HG03280 (cell line): ENCODE results near the gene FOXP1.

ENCODE experiments used
- ATAC-seq: cut with Tn5 transposase; IDR thresholded peaks from one replicate; pipeline ENCODE4 v1.9.1; 2021; ENCODE audit warnings: mild to moderate bottlenecking, moderate library complexity; ENCODE audit not compliant: unreplicated experiment

Gene FOXP1

DNA sequence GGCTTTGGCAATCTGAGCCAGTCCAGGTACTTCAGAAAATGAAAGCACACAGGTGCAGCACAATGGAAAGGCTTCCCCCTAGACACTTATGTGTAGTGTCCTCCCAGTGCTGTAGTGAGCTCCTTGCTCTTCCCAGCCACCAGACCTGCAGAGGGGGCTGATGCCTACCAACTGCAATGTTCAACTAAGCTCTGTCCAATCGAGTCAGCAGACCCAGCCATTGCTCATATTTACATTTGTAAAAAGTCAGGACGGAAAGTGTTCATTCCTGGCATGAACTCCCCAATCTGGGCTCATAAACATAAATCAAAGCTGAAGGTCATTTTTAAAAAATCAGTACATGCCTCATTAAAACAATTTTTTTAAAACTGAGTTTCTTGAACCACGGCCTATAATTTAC is 73.0 kb downstream of the FOXP1 start:
- ATAC-seq: no peak

DNA sequence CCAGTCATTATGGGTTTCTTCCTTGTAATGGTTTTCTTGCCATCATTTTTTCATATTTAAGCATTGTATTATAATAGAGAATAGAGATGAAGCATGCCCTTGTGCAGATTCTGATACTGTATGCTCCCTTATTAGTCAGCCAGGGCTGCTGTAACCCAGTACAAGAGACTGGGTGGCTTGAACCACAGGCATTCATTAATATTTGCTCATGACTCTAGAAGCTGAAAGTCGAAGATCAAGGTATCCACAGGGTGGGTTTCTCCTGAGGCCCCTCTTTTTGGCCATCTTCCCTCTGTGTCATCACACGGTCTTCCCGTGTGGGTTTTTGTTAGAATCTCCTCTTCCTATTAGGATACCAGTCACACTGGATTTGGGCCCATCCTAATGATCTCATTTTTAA is 74.5 kb downstream of the FOXP1 start:
- ATAC-seq: no peak

DNA sequence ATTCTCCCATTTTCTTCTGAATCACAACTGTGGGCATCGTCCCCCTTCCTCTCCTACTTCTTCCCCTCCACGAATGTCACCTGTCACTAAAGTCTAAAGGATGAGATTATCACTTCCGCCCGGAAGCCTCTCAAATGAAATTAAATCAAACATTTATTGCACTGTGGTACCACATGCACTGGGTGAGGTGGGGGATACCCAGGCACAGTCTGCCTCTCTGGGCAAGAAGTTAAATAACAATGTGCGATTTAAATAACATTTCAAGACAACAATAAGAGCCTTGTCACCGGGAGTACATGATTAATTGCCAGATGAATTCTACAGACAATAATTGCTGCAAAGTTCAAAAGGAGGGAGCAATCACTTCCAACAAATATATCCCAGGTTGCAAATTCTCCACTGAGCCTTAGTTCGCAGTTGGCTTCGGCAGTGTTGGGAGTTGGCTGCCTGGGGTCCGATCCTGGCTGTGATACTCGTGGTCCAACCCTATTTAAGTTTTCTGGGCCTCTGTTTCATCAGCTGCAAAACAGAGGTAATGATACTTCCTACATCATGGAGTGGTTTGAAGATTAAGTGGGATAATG is 77.7 kb downstream of the FOXP1 start:
- no peak for ATAC-seq

DNA sequence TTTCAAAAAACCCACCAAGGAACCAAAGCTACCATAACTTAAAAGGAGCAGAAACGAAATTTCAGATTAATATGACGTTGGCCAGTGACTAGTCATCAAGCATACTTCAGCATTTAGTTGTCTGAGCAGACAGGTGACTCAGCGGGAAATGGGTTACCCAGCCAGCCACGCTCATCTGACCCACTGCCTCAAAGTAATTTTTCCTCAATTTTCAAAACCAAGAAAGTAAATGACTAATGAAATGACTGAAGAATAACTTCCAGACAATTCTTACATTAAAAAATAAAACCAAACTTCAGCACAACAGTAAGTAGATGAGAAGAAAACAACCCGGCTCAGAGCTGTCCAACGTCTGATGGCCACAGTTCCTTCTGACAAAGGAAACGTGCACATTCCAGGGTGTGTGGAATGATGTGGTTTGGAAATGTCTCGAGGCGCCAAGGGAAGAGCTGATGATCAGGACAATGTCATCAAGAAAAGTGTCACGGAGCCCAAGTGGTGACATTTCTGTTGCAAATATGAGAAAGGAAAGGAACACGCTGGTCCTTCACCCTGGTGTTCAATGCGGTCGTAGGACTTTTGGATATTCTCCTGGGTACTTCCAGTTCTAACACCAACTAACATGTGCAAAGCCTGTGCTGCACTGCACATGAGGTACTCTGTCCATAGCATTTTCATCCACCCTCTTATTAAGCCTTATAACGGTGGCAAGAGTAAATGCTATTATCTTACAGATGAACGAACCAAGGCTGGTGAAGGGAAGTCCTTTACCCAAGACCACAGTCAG is 79.1 kb downstream of the FOXP1 start:
- ATAC-seq: no peak

DNA sequence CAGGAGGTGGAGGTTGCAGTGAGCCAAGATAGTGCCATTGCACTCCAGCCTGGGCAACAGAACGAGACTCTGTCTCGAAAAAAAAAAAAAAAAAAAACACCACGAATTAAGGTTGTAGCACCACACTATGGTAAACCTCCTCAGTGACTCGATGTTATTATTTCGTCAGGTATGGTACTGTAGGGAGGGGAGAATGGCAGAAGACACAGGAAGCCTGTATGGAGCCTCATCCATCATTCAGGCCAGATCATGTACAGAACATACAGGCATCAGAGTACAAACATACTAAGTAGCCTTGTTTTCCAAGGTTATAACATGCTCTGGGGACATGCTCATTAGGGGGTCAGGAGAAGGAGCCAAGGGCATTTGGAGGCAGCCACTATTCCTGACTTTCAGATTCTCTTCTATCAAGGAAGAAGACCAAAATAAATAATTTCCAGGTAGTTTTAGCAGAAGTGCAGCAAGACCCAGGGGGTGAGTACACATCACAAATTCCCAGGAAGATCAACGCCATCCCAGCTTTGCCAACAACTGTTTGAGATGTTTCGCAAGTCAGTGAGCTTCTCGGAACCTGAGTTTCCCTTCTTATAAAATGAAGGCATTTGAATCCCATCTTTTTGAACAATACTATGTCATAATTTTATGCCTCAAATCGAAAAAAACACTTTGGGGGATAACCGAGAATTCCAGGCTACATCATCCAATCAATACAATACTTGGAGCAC is 79.8 kb downstream of the FOXP1 start:
- ATAC-seq: no peak

DNA sequence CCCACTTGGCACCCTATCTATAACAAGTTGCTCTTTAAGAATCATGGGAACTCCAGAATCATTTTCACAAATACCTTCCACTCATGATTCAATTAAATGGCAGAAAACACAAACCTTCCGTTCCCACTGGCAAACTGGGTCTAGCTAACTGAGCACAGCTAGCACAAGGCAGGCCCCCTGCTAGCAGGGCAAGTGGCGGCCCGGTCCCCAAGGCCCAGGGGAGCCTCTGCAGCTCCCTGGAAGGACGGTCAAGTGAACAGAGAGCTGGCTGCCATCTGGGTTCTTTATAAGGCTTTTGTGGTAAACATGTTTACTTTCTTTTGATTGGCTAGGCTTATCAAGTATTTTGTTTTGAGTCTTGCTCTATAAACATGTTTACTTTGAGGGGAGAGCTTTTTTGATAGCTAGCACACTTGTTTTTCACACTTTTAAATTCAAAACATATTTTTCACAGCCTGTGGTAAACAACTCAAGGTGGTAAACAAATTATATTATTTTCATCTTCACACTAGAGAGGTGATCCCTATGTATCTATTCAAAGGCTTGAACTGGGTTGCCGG is 81.4 kb downstream of the FOXP1 start:
- no peak for ATAC-seq

DNA sequence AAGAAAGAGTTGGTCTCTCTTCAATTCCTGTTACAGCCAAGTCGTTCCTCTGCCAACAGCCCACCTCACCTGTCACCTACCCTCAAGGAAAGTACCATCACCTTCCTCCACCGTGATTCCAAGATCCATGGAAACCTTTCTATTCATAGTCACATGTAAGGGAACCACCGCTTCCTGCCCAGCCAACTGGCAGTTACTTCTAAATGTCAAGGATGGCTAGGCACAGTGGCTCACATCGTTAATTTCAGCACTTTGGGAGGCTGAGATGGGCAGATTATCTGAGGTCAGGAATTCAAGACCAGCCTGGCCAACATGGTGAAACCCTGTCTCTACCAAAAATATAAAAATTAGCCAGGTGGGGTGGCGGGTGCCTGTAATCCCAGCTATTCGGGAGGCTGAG is 82.8 kb downstream of the FOXP1 start:
- no peak for ATAC-seq

DNA sequence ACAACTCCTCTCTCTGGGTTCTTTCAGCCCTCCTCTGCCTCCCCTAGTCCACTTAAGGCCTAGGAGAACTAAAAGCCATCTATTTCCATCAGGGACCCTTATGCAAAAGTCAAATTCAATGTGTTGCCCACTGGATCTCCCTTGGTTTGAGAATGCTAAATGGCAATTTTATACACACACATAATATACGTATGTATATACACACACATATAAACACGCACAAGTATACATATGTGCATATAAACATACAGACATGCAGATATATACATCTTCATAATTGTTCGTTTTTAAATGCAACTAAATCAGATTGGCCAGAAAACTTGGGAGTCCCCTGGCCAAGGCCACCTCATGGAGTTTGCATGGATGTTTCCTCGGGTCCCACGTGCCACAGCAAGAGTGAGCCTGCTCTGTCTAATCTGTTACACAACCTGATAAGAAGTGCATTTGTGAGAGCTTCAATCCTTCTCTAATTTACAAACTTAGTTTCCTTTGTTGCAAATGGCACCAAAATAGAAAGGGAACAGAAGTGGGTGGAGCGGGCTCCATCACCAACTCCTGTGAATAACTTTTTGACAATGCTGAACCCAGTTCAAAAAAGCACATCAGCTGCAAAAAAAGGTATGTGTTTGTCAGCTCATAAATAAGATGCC is 84.2 kb downstream of the FOXP1 start:
- ATAC-seq: no peak

DNA sequence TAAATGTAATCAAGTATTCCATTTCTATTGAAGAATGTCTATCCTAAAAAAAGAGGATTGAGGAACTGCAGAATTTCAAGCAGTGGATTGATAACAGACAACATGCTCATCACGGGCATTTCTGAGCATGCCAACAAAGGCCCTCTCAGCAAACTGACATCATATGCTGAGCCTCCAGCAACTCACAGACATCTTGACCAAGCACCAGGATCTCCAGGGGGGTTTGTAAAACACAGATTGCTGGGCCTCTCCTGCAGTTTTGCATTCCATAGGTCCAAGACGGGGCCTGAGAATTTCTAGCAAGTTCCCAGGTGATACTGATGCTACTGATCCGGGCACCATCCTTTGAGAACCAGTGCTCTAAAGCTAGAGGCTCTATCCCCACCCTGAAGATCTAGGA is 85.0 kb downstream of the FOXP1 start:
- no peak for ATAC-seq

DNA sequence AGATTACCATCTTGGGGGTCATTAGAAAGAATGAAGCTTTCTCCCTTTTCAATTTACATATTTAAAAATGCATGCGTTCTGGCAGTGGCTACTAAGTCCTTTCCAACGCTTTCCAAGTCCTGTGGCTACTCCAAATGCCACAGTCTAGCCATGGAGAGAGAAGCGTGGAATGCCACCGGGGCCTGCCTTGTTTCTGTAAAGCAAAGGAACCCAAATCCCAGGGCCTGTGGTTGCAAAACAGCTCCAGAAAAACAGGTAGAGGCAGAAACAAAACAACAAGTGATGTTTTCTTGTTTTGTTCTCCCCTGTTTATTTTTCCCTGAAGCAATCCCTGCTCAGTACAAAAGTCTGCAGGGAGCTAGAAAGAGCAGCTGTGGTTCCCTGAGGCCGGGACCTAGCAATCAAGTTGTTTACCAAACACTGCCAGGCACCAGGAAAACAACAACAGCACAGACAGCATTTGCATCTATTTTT is 85.5 kb downstream of the FOXP1 start:
- ATAC-seq: no peak

DNA sequence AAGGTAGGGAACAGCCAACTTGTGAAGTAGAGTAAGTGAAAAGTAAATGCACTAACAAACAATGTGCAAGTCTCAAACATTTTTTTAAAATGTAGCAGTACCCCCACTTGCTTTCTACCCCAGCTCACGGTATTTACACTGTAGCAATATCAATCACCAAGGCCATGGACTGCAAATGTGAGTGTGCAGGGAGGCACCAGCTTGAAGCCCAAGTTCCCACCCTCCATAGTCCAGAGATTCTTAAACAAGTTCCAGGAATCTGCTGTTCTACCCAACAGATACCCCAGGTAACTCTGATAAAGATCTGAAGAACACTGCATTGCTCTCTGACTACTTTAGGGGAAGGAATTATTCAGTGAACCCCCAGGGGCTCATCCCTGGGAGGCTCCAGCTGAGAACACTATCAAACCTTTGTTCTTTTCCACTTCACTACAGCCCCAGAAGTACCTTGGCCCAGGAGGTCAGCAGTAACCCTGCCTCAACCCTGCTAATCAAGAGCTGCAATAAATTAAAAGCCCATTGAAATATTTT is 86.1 kb downstream of the FOXP1 start:
- ATAC-seq: no peak

DNA sequence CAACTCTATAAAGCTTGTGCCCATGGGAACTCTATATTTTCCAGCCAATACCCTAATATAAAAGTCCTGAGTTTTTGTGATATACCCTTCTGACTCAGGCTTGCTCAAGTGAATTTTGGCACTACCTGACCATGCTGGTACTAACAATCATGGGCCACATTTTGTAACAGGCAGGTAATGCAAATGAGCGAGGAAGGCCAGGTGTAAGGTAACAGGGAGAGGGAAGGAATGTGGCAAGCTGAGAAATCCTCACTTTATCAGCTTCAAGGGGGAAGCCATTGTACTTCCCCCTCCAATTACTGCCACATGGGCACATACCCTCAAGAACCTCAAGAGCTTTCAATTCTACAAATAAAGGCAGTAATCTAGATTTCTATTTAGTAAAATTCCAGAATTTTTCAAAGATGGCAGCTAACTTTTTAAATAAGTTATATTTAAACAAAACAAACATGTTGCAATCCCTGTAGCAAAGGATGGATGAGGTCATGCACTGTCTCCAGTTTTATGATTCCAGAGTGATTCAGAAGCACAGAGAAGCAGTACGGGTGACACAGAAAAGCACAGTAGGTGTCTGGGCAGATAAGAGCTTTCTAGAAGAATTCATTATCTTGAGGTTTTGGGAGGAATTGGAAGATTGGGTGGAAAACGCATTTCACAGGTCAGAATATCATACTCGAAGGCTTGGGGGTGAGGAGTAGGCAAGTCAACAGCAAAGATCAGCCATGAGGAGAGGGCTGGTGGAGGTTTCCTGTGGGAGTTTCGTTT is 87.6 kb downstream of the FOXP1 start:
- ATAC-seq: no peak

DNA sequence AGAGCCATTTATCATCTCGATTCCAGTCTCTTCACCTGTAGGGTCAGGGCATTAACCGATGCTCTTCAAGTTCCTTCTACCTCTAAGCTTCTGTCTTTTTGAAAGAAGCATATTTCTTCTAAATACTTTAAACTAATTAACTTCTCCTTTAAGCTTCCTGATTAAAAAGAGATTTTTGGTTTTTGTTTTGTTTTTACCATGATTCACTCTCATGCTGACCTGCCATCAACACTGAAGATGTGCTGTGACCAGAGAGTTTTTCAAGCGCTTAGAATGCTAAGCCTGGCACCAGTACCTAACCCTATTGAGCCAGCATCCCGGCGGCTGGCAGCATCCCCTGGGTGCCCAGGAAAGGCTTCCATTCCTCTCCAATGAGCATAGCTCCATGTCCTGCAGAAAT is 89.3 kb downstream of the FOXP1 start:
- ATAC-seq: no peak

DNA sequence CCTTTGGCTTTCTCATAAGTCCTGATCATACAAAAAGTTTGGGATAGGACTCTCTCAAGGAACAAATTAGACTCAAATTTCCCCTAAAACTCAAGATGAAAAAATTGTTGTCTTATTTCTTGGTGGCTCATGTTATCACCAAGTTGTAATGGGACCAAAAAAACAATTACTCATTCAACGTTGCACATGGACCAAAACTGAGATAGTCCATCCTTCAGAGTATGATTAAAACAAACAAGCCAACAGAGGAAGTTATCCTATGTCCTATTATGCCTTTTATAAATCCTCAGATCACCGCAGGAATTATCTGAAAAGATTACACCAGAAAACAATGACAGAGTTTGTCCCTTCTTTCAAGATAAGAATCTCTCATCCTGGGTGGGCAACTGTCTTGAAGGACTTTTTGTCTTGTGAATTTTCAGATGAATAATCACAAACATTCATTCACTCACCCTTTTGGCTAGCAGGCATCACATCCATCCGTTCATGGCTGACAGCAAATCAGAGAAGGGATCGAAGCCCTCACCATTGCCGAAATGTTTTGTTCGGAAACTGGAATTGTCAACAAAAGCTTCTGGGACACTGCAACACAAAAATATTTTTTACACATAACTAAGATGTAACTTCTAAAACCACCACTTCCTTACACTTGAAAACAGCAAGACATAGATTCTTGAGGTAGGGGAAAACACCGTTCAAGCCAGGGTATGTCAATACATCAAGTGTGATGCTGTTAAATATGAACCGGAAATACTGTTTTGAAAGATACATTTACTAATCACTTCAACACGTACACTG is 90.4 kb downstream of the FOXP1 start:
- ATAC-seq: no peak

DNA sequence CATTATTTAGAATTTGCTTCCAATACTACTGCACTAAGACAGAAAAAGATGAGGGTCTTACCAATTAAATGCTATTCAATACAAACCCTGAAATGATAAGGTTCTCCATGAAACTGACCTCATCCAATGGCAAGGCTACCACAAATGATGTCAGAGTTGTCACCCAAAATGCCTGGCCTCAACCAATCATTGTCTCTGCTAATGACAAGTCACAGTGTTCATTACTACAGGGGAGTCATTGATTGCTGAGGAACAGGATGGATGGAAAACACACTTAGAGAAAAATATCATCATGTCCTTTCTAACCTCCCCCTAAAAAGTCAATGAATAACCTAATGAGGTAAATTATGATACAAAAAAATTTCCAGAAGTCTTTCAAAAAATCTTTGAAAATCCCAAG is 91.0 kb downstream of the FOXP1 start:
- ATAC-seq: no peak

DNA sequence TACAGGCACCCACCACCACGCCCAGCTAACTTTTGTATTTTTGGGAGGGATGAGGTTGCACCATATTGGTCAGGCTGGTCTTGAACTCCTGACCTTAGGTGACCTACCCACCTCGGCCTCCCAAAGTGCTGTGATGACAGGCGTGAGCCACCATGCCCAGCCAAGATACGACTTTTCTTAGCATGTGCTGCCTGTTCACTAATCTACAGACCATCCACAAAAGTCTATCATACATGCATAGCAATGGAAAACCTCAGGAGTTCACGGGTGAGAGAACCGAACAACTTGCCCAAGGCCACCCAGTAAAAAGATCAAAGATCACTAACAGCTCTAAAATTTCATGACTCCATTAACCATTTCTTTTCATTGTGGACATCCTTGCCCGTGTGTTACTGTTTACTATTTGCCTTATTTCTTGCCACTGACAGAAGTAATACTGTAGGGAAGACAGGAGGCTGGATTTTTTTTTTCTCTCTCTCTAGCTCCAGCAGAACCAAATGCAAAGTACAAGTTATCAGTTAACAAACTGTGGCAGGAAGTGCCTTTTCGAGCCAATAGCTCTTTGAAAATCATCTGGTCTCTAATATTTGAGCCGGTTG is 92.3 kb downstream of the FOXP1 start:
- ATAC-seq: no peak

DNA sequence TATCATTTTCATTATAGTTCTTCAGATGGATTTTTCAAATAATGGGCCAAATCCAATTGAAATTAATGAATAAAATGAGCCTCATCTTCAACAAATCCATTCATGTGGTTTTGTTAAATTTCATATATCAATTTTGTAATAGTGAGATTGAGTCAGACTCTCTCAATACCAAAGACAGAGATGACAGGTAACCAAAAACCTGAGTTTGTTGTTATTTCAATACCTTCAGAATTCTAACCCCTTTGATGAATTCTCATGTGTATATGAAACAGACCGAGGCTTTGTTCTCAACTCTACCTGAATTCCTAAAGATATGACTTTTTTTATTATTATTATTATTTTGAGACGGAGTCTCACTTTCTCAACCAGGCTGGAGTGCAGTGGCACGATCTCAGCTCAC is 92.8 kb downstream of the FOXP1 start:
- ATAC-seq: no peak

DNA sequence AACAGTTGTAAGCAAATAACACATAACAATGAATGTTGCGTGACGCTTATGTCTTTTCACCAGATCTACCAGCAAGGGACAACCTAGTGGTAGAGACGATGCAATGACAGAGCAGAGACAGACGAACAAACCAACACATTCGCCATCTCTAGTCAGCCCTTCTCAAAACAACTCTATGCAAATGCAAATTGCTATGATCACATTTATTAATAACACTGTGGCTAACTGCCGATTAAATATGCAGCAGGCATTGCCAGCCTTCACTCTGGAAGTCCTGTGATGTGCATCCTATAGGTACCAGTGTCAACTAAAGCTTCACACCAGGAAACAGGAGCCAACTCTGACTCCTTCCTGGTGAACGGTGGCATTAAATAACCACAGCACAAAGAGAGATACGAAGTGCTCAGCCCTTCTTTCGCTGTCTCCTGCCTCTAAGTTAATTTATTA is 94.2 kb downstream of the FOXP1 start:
- no peak for ATAC-seq

DNA sequence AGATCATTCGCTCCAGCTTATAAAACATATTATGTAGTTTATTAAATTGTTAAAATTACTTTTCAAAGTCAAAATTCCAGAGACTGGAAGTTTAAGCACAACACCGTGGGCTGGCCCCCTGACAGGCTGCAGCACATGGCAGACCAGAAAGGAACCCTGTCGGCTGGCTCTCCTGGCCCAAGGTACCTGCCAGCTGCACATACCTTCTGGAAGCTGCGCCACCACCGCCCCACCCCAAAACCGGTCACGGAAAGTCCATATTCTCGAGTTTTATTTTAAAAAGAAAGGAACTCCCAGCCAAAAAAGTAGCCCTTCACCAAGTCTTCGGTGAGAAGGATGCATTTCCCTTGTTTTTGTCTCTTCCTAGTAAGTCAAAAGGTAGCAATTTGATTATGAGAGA is 94.6 kb downstream of the FOXP1 start:
- ATAC-seq: no peak
